ENCODE data around the gene ERGIC2. TPM values are rescaled to one million over a fixed set of nuclear protein-coding genes. Genes with fewer than 3 reads are reported as not detected.

The ERGIC2 gene
- total RNA-seq, 1 donor from 2014 or later: 71.5 TPM

GRCh38 chr12:29310899-29311298, 70.1 kb downstream of the ERGIC2 start:
- intact Hi-C loops (cut with DNase I): no loop called here
- Histone ChIP-seq H3K36me3 (no peaks in the 10 kb centered on the region), H3K27ac (no peak overlapping the region), H3K27me3 (ENCODE audit: low read depth) (no peaks in the 10 kb centered on the region), H3K4me3 (no peak overlapping the region), H3K9me3 (no peaks in the 10 kb centered on the region), H3K4me1 (no peaks in the 10 kb centered on the region)
- no peak for DNase-seq
- no peak for TF ChIP-seq CTCF (IDR thresholded peaks at IDR 0.05)
- ATAC-seq: no peak

GRCh38 chr12:29309320-29309902, 71.6 kb downstream of the ERGIC2 start:
- Histone ChIP-seq H3K4me3 (no peak overlapping the region), H3K27me3 (ENCODE audit: low read depth) (no peaks in the 10 kb centered on the region), H3K27ac (no peak overlapping the region), H3K36me3 (no peaks in the 10 kb centered on the region), H3K4me1 (no peaks in the 10 kb centered on the region), H3K9me3 (no peaks in the 10 kb centered on the region)
- ATAC-seq: no peak
- no peak for TF ChIP-seq CTCF (IDR thresholded peaks at IDR 0.05)
- intact Hi-C loops (cut with DNase I): no loop called here
- DNase-seq: no peak

GRCh38 chr12:29306682-29307081, 74.3 kb downstream of the ERGIC2 start:
- intact Hi-C loops (cut with DNase I): no loop called here

GRCh38 chr12:29306266-29306665, 74.7 kb downstream of the ERGIC2 start:
- H3K27me3 ChIP-seq (ENCODE audit: low read depth): no peaks in the 10 kb centered on the region
- H3K9me3 ChIP-seq: no peaks in the 10 kb centered on the region
- no peak overlapping the region for H3K27ac ChIP-seq
- ATAC-seq (no peak), DNase-seq (no peak)
- H3K36me3 ChIP-seq: no peaks in the 10 kb centered on the region
- intact Hi-C loops (cut with DNase I): no loop called here
- H3K4me1 ChIP-seq: no peaks in the 10 kb centered on the region
- no peak for TF ChIP-seq CTCF (IDR thresholded peaks at IDR 0.05)
- no peak overlapping the region for H3K4me3 ChIP-seq

More at GRCh38 chr12:29306682-29307081, 74.3 kb downstream of the ERGIC2 start:
- Histone ChIP-seq H3K27me3 (ENCODE audit: low read depth) (no peaks in the 10 kb centered on the region), H3K36me3 (no peaks in the 10 kb centered on the region), H3K4me1 (no peaks in the 10 kb centered on the region), H3K9me3 (no peaks in the 10 kb centered on the region), H3K4me3 (no peak overlapping the region), H3K27ac (no peak overlapping the region)
- no peak for DNase-seq
- no peak for ATAC-seq
- TF ChIP-seq CTCF (IDR thresholded peaks at IDR 0.05): no peak

- H3K4me3 ChIP-seq: no peak overlapping the region
- H3K9me3 ChIP-seq: no peaks in the 10 kb centered on the region
- H3K4me1 ChIP-seq: no peaks in the 10 kb centered on the region
- H3K27ac ChIP-seq: no peak overlapping the region
- H3K36me3 ChIP-seq: no peaks in the 10 kb centered on the region
- intact Hi-C loops (cut with DNase I): no loop called here
- DNase-seq (no peak), ATAC-seq (no peak)
- no peak for TF ChIP-seq CTCF (IDR thresholded peaks at IDR 0.05)
- no peaks in the 10 kb centered on the region for H3K27me3 ChIP-seq (ENCODE audit: low read depth)
These were observed 76.6 kb downstream of the ERGIC2 start for GRCh38 chr12:29304388-29304787.
